Measurements from ENCODE around the gene ACACB. TPM values are rescaled to one million over a fixed set of nuclear protein-coding genes. Genes with fewer than 3 reads are reported as not detected.

ACACB gene
- total and polyA plus RNA-seq, 11 donors, result 29.9 to 176 (median 119) TPM

DNA sequence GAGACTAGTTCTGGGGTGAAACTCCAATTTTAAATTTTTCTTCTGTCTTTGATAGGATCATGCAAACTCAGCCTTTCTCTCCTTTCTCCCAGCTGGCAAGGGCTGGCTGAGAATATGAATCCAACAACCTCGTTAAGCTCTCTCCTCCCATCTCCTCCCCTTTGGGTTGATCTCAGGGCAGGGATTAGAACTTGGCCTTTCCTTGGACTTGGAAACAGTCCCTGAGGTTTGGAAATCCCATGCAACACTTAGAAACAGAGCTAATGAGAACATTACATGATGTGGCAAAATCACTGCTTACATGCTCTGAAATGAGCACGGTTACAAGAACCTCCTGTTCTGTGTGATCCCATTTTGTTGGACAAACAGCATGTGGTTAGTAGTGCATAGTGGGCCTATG is 31.6 kb downstream of the ACACB start:
- H3K9me3 ChIP-seq, result no peaks in the 10 kb centered on the region
- no peak overlapping the region for H3K4me3 ChIP-seq
- peak; percentile 72 to 91 (median 77) for ATAC-seq
- H3K27me3 ChIP-seq, result no peaks in the 10 kb centered on the region
- 8 to 32% (median 27%) methylated on average over 2 of the region's 2 CpGs for WGBS, 4 donors
- H3K36me3 ChIP-seq, result peaks cover 0 to 36% (median 2%) of the 10 kb centered on the region in 9 donors
- H3K27ac ChIP-seq, result peak overlapping the region in 10 of 12 donors; percentile 28 to 79 (median 54)
- peak in 1 of 5 donors; percentile 41 for DNase-seq
- intact Hi-C loops (cut with DNase I), result no loop called here
- TF ChIP-seq POLR2A (IDR thresholded peaks at IDR 0.05), result no peak
- TF ChIP-seq, protein P1, sequence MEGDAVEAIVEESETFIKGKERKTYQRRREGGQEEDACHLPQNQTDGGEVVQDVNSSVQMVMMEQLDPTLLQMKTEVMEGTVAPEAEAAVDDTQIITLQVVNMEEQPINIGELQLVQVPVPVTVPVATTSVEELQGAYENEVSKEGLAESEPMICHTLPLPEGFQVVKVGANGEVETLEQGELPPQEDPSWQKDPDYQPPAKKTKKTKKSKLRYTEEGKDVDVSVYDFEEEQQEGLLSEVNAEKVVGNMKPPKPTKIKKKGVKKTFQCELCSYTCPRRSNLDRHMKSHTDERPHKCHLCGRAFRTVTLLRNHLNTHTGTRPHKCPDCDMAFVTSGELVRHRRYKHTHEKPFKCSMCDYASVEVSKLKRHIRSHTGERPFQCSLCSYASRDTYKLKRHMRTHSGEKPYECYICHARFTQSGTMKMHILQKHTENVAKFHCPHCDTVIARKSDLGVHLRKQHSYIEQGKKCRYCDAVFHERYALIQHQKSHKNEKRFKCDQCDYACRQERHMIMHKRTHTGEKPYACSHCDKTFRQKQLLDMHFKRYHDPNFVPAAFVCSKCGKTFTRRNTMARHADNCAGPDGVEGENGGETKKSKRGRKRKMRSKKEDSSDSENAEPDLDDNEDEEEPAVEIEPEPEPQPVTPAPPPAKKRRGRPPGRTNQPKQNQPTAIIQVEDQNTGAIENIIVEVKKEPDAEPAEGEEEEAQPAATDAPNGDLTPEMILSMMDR (IDR thresholded peaks at IDR 0.05), result no peak
- H3K4me1 ChIP-seq, result peaks cover 0 to 51% (median 16%) of the 10 kb centered on the region in 12 donors

DNA sequence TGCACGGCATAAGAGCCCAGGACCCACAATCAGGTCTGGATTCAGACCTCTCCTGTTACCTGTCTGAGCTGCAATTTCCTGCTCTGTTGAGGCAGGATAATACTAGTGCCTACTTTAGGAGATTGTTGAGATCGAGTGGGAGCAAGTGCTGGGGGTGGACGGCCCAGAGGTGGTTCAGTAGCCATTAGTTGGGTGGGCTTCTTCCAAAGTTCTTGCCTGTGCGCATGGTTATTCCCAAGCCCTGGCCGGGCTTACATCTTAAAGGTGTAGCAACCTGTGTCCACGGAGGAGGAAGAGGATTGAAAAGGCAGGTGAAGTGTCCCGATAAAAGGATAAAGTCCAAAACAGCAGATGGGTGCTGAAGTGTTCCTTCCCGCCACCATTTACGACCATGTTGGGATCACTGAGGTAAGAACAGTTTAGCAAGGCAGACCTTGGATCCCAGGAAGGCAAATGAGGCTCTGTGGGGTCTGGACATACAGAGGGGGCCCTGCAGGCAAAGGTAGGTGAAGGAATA is 33.8 kb downstream of the ACACB start:
- H3K4me1 ChIP-seq, result peaks cover 0 to 62% (median 27%) of the 10 kb centered on the region in 12 donors

GRCh38 chr12:109151457-109151856 is 35.1 kb downstream of the ACACB start:
- intact Hi-C loops (cut with DNase I), result loop anchor here in 1 of 10 donors (5.0 kb wide), 1 partner anchor 39 kb away; no protein-coding TSS in a partner anchor
- 87 to 89% (median 88%) methylated on average over 4 of the region's 4 CpGs for WGBS, 4 donors
- Histone ChIP-seq H3K4me1 (peaks cover 0 to 63% (median 35%) of the 10 kb centered on the region in 12 donors), H3K36me3 (peaks cover 0 to 15% (median 0%) of the 10 kb centered on the region in 9 donors), H3K4me3 (no peak overlapping the region), H3K9me3 (no peaks in the 10 kb centered on the region), H3K27ac (no peak overlapping the region), H3K27me3 (no peaks in the 10 kb centered on the region)
- no peak for DNase-seq
- TF ChIP-seq, protein P1 (IDR thresholded peaks at IDR 0.05), result no peak
- TF ChIP-seq POLR2A (IDR thresholded peaks at IDR 0.05), result no peak
- no peak for ATAC-seq

More for the DNA sequence above, 33.8 kb downstream of the ACACB start:
- 84 to 89% (median 87%) methylated on average over 9 of the region's 9 CpGs for WGBS, 4 donors
- Histone ChIP-seq H3K4me3 (no peak overlapping the region), H3K27ac (no peak overlapping the region), H3K9me3 (no peaks in the 10 kb centered on the region), H3K27me3 (no peaks in the 10 kb centered on the region), H3K36me3 (peaks cover 0 to 21% (median 0%) of the 10 kb centered on the region in 9 donors)
- DNase-seq (no peak), ATAC-seq (no peak)
- intact Hi-C loops (cut with DNase I), result loop anchor here in 1 of 10 donors (5.0 kb wide), 1 partner anchor 38 kb away; no protein-coding TSS in a partner anchor
- no peak for TF ChIP-seq POLR2A (IDR thresholded peaks at IDR 0.05)
- TF ChIP-seq, protein P1 (IDR thresholded peaks at IDR 0.05), result no peak

- TF ChIP-seq POLR2A (IDR thresholded peaks at IDR 0.05), result no peak
- TF ChIP-seq, protein P1 (IDR thresholded peaks at IDR 0.05), result no peak
- H3K27ac ChIP-seq, result peak overlapping the region; percentile 67 to 93 (median 80)
- intact Hi-C loops (cut with DNase I), result loop anchor here in 4 of 10 donors (2.0 to 5.0 kb wide), 3 partner anchors 37 to 43 kb away; partner anchors contain the start of gene ACACB (in 1 of the 4)
- H3K4me3 ChIP-seq, result peak overlapping the region; percentile 28 to 82 (median 68)
- WGBS, 4 donors, result 33 to 41% (median 36%) methylated on average over 18 of the region's 18 CpGs
- peak in 2 of 4 donors; percentile 5 to 6 for ATAC-seq
- H3K36me3 ChIP-seq, result no peaks in the 10 kb centered on the region
- no peaks in the 10 kb centered on the region for H3K27me3 ChIP-seq
- no peak for DNase-seq
- H3K9me3 ChIP-seq, result no peaks in the 10 kb centered on the region
- peaks cover 5 to 66% (median 42%) of the 10 kb centered on the region in 12 donors for H3K4me1 ChIP-seq
Measured at GRCh38 chr12:109153821-109154441, 37.5 kb downstream of the ACACB start.

All from heart left ventricle (tissue), 16 donors.